HEK293 (cell line): Measurements from ENCODE around the gene ZBTB20.

Experiments used
- BCL11A ChIP-seq: fragments of 450-650 bp; formaldehyde crosslinking; IDR thresholded peaks from 2 replicates; pipeline ENCODE4 v1.5.1; 2016; ENCODE audit warnings: low read depth, missing biosample characterization, missing genetic modification characterization
- KLF16 ChIP-seq: fragments of 450-650 bp; formaldehyde crosslinking; IDR thresholded peaks from 2 replicates; pipeline ENCODE4 v1.5.1; 2017; ENCODE audit warnings: missing biosample characterization, missing genetic modification characterization
- TRIM28 ChIP-seq: IDR thresholded peaks from 2 replicates; pipeline ENCODE4 v1.6.1; 2011; ENCODE audit warnings: low read length, control low read depth, borderline replicate concordance
- ZFP69B ChIP-seq: fragments of 450-650 bp; formaldehyde crosslinking; IDR thresholded peaks from 2 replicates; pipeline ENCODE4 v1.5.1; 2016; ENCODE audit warnings: missing biosample characterization, missing genetic modification characterization
- ZNF221 ChIP-seq: fragments of 450-650 bp; formaldehyde crosslinking; IDR thresholded peaks from 2 replicates; pipeline ENCODE4 v1.5.1; 2017; ENCODE audit warnings: missing biosample characterization, missing genetic modification characterization, borderline replicate concordance
- ZNF302 ChIP-seq: fragments of 450-650 bp; formaldehyde crosslinking; IDR thresholded peaks from 2 replicates; pipeline ENCODE4 v1.5.1; 2016; ENCODE audit warnings: missing biosample characterization, missing genetic modification characterization, low read depth
- ZSCAN4 ChIP-seq: fragments of 450-650 bp; formaldehyde crosslinking; IDR thresholded peaks from 2 replicates; pipeline ENCODE4 v1.5.1; 2017; ENCODE audit warnings: missing biosample characterization, missing genetic modification characterization
- TF ChIP-seq, protein P1 (sequence below): fragments of 450-650 bp; formaldehyde crosslinking; IDR thresholded peaks from 2 replicates; pipeline ENCODE4 v1.5.1; 2016; ENCODE audit warnings: missing biosample characterization, missing genetic modification characterization
- TF ChIP-seq, protein P2 (sequence below): fragments of 450-650 bp; formaldehyde crosslinking; IDR thresholded peaks from 2 replicates; pipeline ENCODE4 v1.5.1; 2016; ENCODE audit warnings: missing biosample characterization, missing genetic modification characterization

DNA sequence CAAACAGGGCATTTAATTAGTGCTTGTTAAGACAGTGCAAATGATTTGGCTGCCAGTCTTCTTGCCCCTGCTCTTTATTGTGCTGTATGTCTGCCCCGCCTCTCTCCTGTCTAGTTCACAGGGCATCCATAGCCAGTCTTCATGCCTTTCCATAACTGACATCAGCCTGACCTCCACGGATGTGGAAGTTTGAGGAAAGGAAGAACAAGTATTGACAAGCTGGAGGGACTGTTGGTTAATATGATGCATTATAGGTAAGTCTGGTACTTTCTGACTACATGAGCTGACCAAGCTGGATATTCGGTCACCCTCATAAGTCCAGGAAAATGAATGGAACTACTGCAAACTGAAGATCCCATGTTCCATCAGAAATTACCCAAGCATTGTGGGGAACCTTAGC is 527.3 kb downstream of the ZBTB20 start:
- TF ChIP-seq ZFP69B (no peak), ZSCAN4 (no peak), TRIM28 (no peak), ZNF221 (tag by site-specific recombination) (no peak), KLF16 (tag by site-specific recombination) (no peak), BCL11A (no peak), ZNF302 (tag by site-specific recombination) (no peak)
- TF ChIP-seq, protein P1, sequence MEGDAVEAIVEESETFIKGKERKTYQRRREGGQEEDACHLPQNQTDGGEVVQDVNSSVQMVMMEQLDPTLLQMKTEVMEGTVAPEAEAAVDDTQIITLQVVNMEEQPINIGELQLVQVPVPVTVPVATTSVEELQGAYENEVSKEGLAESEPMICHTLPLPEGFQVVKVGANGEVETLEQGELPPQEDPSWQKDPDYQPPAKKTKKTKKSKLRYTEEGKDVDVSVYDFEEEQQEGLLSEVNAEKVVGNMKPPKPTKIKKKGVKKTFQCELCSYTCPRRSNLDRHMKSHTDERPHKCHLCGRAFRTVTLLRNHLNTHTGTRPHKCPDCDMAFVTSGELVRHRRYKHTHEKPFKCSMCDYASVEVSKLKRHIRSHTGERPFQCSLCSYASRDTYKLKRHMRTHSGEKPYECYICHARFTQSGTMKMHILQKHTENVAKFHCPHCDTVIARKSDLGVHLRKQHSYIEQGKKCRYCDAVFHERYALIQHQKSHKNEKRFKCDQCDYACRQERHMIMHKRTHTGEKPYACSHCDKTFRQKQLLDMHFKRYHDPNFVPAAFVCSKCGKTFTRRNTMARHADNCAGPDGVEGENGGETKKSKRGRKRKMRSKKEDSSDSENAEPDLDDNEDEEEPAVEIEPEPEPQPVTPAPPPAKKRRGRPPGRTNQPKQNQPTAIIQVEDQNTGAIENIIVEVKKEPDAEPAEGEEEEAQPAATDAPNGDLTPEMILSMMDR = no peak
- TF ChIP-seq, protein P2, sequence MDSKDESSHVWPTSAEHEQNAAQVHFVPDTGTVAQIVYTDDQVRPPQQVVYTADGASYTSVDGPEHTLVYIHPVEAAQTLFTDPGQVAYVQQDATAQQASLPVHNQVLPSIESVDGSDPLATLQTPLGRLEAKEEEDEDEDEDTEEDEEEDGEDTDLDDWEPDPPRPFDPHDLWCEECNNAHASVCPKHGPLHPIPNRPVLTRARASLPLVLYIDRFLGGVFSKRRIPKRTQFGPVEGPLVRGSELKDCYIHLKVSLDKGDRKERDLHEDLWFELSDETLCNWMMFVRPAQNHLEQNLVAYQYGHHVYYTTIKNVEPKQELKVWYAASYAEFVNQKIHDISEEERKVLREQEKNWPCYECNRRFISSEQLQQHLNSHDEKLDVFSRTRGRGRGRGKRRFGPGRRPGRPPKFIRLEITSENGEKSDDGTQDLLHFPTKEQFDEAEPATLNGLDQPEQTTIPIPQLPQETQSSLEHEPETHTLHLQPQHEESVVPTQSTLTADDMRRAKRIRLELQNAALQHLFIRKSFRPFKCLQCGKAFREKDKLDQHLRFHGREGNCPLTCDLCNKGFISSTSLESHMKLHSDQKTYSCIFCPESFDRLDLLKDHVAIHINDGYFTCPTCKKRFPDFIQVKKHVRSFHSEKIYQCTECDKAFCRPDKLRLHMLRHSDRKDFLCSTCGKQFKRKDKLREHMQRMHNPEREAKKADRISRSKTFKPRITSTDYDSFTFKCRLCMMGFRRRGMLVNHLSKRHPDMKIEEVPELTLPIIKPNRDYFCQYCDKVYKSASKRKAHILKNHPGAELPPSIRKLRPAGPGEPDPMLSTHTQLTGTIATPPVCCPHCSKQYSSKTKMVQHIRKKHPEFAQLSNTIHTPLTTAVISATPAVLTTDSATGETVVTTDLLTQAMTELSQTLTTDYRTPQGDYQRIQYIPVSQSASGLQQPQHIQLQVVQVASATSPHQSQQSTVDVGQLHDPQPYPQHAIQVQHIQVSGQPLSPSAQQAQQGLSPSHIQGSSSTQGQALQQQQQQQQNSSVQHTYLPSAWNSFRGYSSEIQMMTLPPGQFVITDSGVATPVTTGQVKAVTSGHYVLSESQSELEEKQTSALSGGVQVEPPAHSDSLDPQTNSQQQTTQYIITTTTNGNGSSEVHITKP = no peak
